ENCODE results near the gene ISOC1. TPM values are rescaled to one million over a fixed set of nuclear protein-coding genes. Genes with fewer than 3 reads are reported as not detected.

ISOC1 gene
- total and polyA plus RNA-seq, 2 donors (not counting 1 experiment from before 2014, with no cell fraction given): 15.4 to 21.1 TPM

DNA sequence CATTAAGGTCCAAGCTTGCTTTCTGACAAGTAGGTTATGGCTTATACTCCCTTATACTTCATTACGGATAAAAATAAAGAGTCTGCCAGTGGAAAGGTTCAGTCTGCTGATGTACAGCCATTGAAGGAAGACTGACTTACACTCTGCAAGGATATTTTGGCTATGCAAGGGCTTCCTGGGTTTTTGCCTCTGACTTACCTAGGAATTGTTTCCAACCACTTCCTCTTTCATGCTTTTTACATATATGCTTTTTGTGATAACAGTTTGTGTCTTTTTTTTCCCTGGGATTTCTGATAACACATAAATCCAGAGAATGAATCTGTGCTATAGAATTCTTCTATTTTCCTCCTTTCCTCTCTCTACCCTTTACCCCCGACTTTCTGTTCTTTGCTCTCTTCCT, 16.8 kb downstream of the ISOC1 start:
- Histone ChIP-seq H3K27me3 (ENCODE audit: control insufficient read depth, insufficient read depth, low read length) (no peaks in the 10 kb centered on the region), H3K27ac (ENCODE audit: insufficient read depth, low read length) (no peak overlapping the region), H3K79me2 (ENCODE audit: control insufficient read depth, insufficient read depth, low read length) (no peaks in the 10 kb centered on the region), H3K4me3 (replicated peaks in 1 of 4; ENCODE audit: control extremely low read depth in 1 of 4, insufficient read depth in 1 of 4, low read depth in 3 of 4, low read length in 4 of 4) (no peak overlapping the region), H3K4me2 (ENCODE audit: extremely low read depth, insufficient read depth, low read length) (no peak overlapping the region), H3K9ac (ENCODE audit: insufficient read depth, low read length) (no peak overlapping the region), H4K20me1 (ENCODE audit: control insufficient read depth, extremely low read depth, insufficient read depth, low read length) (no peaks in the 10 kb centered on the region), H3K36me3 (ENCODE audit: control insufficient read depth, insufficient read depth, low read length) (no peaks in the 10 kb centered on the region), H3K9me3 (ENCODE audit: control insufficient read depth, insufficient read depth, low read depth, low read length) (no peaks in the 10 kb centered on the region), H2AFZ (ENCODE audit: low read length) (no peak overlapping the region), H3K4me1 (ENCODE audit: control insufficient read depth, extremely low read depth, insufficient read depth, low read length) (no peaks in the 10 kb centered on the region)
- TF ChIP-seq, protein P1, sequence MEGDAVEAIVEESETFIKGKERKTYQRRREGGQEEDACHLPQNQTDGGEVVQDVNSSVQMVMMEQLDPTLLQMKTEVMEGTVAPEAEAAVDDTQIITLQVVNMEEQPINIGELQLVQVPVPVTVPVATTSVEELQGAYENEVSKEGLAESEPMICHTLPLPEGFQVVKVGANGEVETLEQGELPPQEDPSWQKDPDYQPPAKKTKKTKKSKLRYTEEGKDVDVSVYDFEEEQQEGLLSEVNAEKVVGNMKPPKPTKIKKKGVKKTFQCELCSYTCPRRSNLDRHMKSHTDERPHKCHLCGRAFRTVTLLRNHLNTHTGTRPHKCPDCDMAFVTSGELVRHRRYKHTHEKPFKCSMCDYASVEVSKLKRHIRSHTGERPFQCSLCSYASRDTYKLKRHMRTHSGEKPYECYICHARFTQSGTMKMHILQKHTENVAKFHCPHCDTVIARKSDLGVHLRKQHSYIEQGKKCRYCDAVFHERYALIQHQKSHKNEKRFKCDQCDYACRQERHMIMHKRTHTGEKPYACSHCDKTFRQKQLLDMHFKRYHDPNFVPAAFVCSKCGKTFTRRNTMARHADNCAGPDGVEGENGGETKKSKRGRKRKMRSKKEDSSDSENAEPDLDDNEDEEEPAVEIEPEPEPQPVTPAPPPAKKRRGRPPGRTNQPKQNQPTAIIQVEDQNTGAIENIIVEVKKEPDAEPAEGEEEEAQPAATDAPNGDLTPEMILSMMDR (conservative IDR thresholded peaks at IDR 0.05 in 1 of 2, IDR thresholded peaks at IDR 0.05 in 1 of 2; ENCODE audit: low read depth in 1 of 2, low read length in 2 of 2): no peak
- TF ChIP-seq EZH2 (IDR thresholded peaks at IDR 0.05; ENCODE audit: low read length, missing control alignments): no peak
- DNase-seq (ENCODE audit: low read depth in 2 of 2): no peak

DNA sequence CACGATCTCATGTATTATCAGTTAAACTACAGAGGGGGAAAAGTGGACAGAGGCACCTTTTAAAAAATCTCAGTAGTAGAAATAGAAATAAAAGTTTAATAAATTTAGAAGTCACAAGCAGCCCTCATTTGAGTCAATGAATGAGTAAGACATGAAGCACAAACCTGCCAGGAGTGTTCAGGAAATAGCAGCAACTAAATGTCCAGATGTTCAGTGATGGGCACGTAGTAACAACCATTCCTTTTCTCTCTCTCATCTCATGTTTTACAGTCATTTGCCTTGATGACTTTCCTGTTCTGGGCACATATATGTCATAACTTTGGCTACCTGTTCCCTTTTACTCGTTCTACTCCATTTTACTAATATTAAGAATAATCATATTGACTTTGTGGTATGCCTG, 17.7 kb downstream of the ISOC1 start:
- DNase-seq (ENCODE audit: low read depth in 2 of 2): no peak
- no peak for TF ChIP-seq EZH2 (IDR thresholded peaks at IDR 0.05; ENCODE audit: low read length, missing control alignments)
- TF ChIP-seq, protein P1 (conservative IDR thresholded peaks at IDR 0.05 in 1 of 2, IDR thresholded peaks at IDR 0.05 in 1 of 2; ENCODE audit: low read depth in 1 of 2, low read length in 2 of 2): no peak
- Histone ChIP-seq H2AFZ (ENCODE audit: low read length) (no peak overlapping the region), H3K4me2 (ENCODE audit: extremely low read depth, insufficient read depth, low read length) (no peak overlapping the region), H4K20me1 (ENCODE audit: control insufficient read depth, extremely low read depth, insufficient read depth, low read length) (no peaks in the 10 kb centered on the region), H3K36me3 (ENCODE audit: control insufficient read depth, insufficient read depth, low read length) (no peaks in the 10 kb centered on the region), H3K27ac (ENCODE audit: insufficient read depth, low read length) (no peak overlapping the region), H3K9me3 (ENCODE audit: control insufficient read depth, insufficient read depth, low read depth, low read length) (no peaks in the 10 kb centered on the region), H3K4me1 (ENCODE audit: control insufficient read depth, extremely low read depth, insufficient read depth, low read length) (no peaks in the 10 kb centered on the region), H3K79me2 (ENCODE audit: control insufficient read depth, insufficient read depth, low read length) (no peaks in the 10 kb centered on the region), H3K9ac (ENCODE audit: insufficient read depth, low read length) (no peak overlapping the region), H3K27me3 (ENCODE audit: control insufficient read depth, insufficient read depth, low read length) (no peaks in the 10 kb centered on the region), H3K4me3 (replicated peaks in 1 of 4; ENCODE audit: control extremely low read depth in 1 of 4, insufficient read depth in 1 of 4, low read depth in 3 of 4, low read length in 4 of 4) (no peak overlapping the region)

DNA sequence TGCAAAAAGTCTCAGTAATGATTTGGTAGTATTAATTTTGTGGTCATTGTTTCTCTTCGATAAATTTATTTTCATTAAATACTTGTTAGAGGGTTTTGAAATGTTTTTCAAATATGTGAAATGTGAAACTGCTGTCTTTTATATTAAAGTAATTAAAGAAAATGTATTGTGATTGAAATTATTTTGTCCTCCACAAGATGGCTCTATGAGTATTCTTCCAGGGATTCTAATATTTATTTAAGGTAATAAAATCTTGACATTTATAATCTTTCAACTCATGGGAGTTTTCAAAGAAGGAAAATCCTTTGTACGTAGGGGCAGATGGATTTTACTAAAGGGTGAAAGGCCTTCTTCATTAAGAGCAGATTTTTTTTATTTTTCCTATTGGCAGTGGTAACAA, 19.3 kb downstream of the ISOC1 start:
- H3K4me3 ChIP-seq (replicated peaks in 1 of 4; ENCODE audit: control extremely low read depth in 1 of 4, insufficient read depth in 1 of 4, low read depth in 3 of 4, low read length in 4 of 4): no peak overlapping the region
- H3K36me3 ChIP-seq (ENCODE audit: control insufficient read depth, insufficient read depth, low read length): no peaks in the 10 kb centered on the region
- H3K79me2 ChIP-seq (ENCODE audit: control insufficient read depth, insufficient read depth, low read length): no peaks in the 10 kb centered on the region
- no peak overlapping the region for H3K4me2 ChIP-seq (ENCODE audit: extremely low read depth, insufficient read depth, low read length)
- DNase-seq (ENCODE audit: low read depth in 2 of 2): no peak
- H3K27ac ChIP-seq (ENCODE audit: insufficient read depth, low read length): no peak overlapping the region
- no peak overlapping the region for H2AFZ ChIP-seq (ENCODE audit: low read length)
- no peak overlapping the region for H3K9ac ChIP-seq (ENCODE audit: insufficient read depth, low read length)
- H4K20me1 ChIP-seq (ENCODE audit: control insufficient read depth, extremely low read depth, insufficient read depth, low read length): no peaks in the 10 kb centered on the region
- H3K4me1 ChIP-seq (ENCODE audit: control insufficient read depth, extremely low read depth, insufficient read depth, low read length): no peaks in the 10 kb centered on the region
- no peaks in the 10 kb centered on the region for H3K9me3 ChIP-seq (ENCODE audit: control insufficient read depth, insufficient read depth, low read depth, low read length)
- TF ChIP-seq, protein P1 (conservative IDR thresholded peaks at IDR 0.05 in 1 of 2, IDR thresholded peaks at IDR 0.05 in 1 of 2; ENCODE audit: low read depth in 1 of 2, low read length in 2 of 2): peak in 1 of 2 donors; percentile 8
- no peak for TF ChIP-seq EZH2 (IDR thresholded peaks at IDR 0.05; ENCODE audit: low read length, missing control alignments)
- no peaks in the 10 kb centered on the region for H3K27me3 ChIP-seq (ENCODE audit: control insufficient read depth, insufficient read depth, low read length)
